ENCODE results near the gene NCS1. TPM values are rescaled to one million over a fixed set of nuclear protein-coding genes. Genes with fewer than 3 reads are reported as not detected.
A peak's percentile ranks its signal among the peaks of the same experiment; 100 is the strongest.

Gene NCS1
- total RNA-seq, 4 donors from 2014 or later, result 11.6 to 32.5 (median 24.3) TPM

GRCh38 chr9:130137641-130138081 is 34.5 kb upstream of the NCS1 start:
- WGBS, result 86% methylated on average over 11 of the region's 11 CpGs

GRCh38 chr9:130138171-130138653 is 34.0 kb upstream of the NCS1 start:
- Histone ChIP-seq H3K9me3 (no peaks in the 10 kb centered on the region), H3K4me3 (no peak overlapping the region), H3K27me3 (no peaks in the 10 kb centered on the region), H3K4me1 (peaks cover 27% of the 10 kb centered on the region), H3K36me3 (peaks cover 21% of the 10 kb centered on the region), H3K27ac (peak overlapping the region; percentile 67)
- no peak for DNase-seq (ENCODE audit: low spot score in 2 of 2)
- WGBS, result 34% methylated on average over 10 of the region's 10 CpGs
- TF ChIP-seq EP300 (IDR thresholded peaks at IDR 0.05) (no peak), POLR2AphosphoS5 (IDR thresholded peaks at IDR 0.05) (no peak), POLR2A (IDR thresholded peaks at IDR 0.05) (no peak), CTCF (IDR thresholded peaks at IDR 0.05) (no peak)

More at GRCh38 chr9:130137641-130138081, 34.5 kb upstream of the NCS1 start:
- H3K4me1 ChIP-seq, result peaks cover 23% of the 10 kb centered on the region
- H3K4me3 ChIP-seq, result no peak overlapping the region
- H3K9me3 ChIP-seq, result no peaks in the 10 kb centered on the region
- no peaks in the 10 kb centered on the region for H3K27me3 ChIP-seq
- TF ChIP-seq POLR2A (IDR thresholded peaks at IDR 0.05), result no peak
- no peak for TF ChIP-seq EP300 (IDR thresholded peaks at IDR 0.05)
- TF ChIP-seq POLR2AphosphoS5 (IDR thresholded peaks at IDR 0.05), result no peak
- TF ChIP-seq CTCF (IDR thresholded peaks at IDR 0.05), result no peak
- H3K36me3 ChIP-seq, result peaks cover 25% of the 10 kb centered on the region
- no peak for DNase-seq (ENCODE audit: low spot score in 2 of 2)
- H3K27ac ChIP-seq, result no peak overlapping the region

DNA sequence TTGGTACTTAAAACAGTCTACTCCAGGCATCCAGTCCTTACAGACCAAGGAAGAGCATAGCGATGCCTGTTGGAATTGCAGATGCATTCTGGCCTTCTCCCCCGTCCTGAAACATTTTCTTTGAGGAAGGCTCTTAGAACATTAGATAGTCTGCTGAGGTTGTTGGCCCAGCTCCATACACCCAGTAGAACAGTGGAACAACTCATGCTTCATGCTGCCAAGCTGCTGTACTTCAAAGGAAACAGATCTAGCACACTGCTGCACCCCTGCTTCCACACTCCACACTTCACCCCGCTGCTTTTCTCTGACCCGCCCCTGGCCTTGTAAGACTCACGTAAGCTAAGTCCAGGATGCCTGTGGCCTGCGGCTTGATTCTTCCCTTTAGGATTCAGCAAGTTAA is 33.4 kb upstream of the NCS1 start:
- H3K9me3 ChIP-seq, result no peaks in the 10 kb centered on the region
- WGBS, result 29% methylated on average over 6 of the region's 6 CpGs
- peaks cover 33% of the 10 kb centered on the region for H3K4me1 ChIP-seq
- no peaks in the 10 kb centered on the region for H3K27me3 ChIP-seq
- peak in 1 of 2 donors; percentile 73 for DNase-seq (ENCODE audit: low spot score in 2 of 2)
- peaks cover 17% of the 10 kb centered on the region for H3K36me3 ChIP-seq
- H3K4me3 ChIP-seq, result no peak overlapping the region
- TF ChIP-seq CTCF (IDR thresholded peaks at IDR 0.05) (no peak), POLR2AphosphoS5 (IDR thresholded peaks at IDR 0.05) (no peak), POLR2A (IDR thresholded peaks at IDR 0.05) (no peak), EP300 (IDR thresholded peaks at IDR 0.05) (no peak)
- H3K27ac ChIP-seq, result peak overlapping the region; percentile 67

- H3K9me3 ChIP-seq, result no peaks in the 10 kb centered on the region
- no peak overlapping the region for H3K4me3 ChIP-seq
- peaks cover 17% of the 10 kb centered on the region for H3K36me3 ChIP-seq
- whole genome bisulfite sequencing, result 66% methylated on average over 6 of the region's 10 CpGs
- no peaks in the 10 kb centered on the region for H3K27me3 ChIP-seq
- peaks cover 35% of the 10 kb centered on the region for H3K4me1 ChIP-seq
- no peak for DNase-seq (ENCODE audit: low spot score in 2 of 2)
- no peak for TF ChIP-seq CTCF (IDR thresholded peaks at IDR 0.05)
- TF ChIP-seq POLR2A (IDR thresholded peaks at IDR 0.05), result no peak
- no peak for TF ChIP-seq POLR2AphosphoS5 (IDR thresholded peaks at IDR 0.05)
- TF ChIP-seq EP300 (IDR thresholded peaks at IDR 0.05), result no peak
- peak overlapping the region; percentile 32 for H3K27ac ChIP-seq
These were observed 33.0 kb upstream of the NCS1 start for GRCh38 chr9:130139251-130139650.

DNA sequence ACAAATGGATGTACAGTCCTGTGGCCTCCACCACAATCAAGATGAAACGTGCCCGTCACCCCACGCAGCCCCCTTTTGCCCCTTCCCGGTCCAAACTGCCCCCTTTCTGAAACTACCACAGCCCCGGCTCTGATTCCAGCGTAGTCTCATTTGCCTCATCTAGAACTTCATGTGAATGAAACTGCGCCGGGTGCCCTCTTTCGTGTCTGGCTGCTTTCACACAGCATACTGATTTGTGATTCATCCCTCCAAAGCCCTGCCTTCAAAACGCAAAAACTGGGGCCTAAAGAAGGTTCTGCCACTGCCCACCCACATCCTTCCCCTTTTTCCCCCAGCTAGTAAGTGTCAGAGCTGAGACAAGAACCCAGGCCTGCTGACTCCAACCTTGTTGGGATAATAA is 31.5 kb upstream of the NCS1 start:
- H3K4me3 ChIP-seq, result no peak overlapping the region
- H3K36me3 ChIP-seq, result peaks cover 7% of the 10 kb centered on the region
- TF ChIP-seq CTCF (IDR thresholded peaks at IDR 0.05), result no peak
- no peak for TF ChIP-seq EP300 (IDR thresholded peaks at IDR 0.05)
- no peak for TF ChIP-seq POLR2A (IDR thresholded peaks at IDR 0.05)
- no peak for TF ChIP-seq POLR2AphosphoS5 (IDR thresholded peaks at IDR 0.05)
- 86% methylated on average over 10 of the region's 10 CpGs for WGBS
- H3K27ac ChIP-seq, result no peak overlapping the region
- no peaks in the 10 kb centered on the region for H3K27me3 ChIP-seq
- no peaks in the 10 kb centered on the region for H3K9me3 ChIP-seq
- DNase-seq (ENCODE audit: low spot score in 2 of 2), result no peak
- H3K4me1 ChIP-seq, result peaks cover 39% of the 10 kb centered on the region
